HG03108 (cell line): ENCODE data around the gene CMBL.

ENCODE experiments used
- ATAC-seq: cut with Tn5 transposase; IDR thresholded peaks from one replicate; pipeline ENCODE4 v1.9.1; 2021; ENCODE audit warnings: moderate library complexity; ENCODE audit not compliant: unreplicated experiment

Gene CMBL

GRCh38 chr5:10333154-10334006 is 25.7 kb upstream of the CMBL start:
- ATAC-seq, result peak; percentile 55

DNA sequence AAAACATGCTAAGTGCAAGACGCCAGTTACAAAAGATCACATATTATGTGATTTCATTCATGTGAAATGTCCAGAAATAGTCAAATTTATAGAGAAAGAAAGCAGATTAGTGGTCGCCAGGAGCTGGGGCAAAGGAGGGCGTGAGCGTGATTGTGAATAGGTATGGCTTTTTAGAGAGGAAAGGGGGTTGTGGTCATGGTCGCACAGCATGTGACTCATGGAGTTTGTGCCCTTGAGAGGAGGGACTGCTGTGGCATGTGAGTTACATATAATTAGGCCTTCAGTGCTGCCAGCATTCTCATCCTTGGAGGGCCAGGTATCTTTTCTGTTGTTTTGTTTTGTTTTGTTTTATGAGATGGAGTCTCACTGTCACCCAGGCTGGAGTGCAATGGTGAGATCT is 24.6 kb upstream of the CMBL start:
- no peak for ATAC-seq

- ATAC-seq, result no peak
Observed at GRCh38 chr5:10331341-10331796, 23.7 kb upstream of the CMBL start.

DNA sequence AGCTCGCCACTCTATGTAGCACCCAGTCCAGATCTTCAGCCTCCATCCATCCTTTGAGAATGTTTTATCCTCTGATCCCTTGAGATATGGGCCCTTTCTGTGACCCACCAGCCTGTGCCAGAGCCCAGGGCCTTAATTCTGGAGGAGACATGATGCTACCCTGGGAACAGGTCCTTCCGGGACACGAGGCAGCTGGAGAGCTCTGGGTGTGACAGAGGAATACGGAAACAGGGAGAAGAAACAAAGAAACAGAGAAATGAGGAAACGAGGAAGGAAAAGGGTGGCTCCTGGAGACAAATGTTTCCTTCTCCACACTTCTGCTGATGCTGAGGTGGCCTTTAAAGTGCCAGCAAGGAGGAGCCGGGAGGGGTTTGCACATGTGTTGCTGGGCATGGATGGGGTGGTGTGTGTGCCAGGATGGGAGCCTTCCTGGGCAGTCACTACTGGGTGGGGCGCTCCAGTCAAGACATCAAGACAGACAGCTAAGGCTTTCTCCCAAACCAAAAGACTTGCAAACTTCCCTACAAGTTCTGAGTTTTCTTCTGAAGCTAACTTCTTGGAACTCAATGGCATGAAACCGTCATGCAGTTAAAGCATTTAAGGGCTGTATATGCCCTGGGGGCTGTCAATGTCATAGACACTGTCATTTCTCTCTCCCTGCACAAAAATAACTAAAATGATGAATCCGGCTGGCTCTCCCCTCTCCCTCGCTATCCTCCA is 23.0 kb upstream of the CMBL start:
- ATAC-seq, result no peak

- ATAC-seq, result no peak
Observed at GRCh38 chr5:10329820-10330481, 22.2 kb upstream of the CMBL start.

DNA sequence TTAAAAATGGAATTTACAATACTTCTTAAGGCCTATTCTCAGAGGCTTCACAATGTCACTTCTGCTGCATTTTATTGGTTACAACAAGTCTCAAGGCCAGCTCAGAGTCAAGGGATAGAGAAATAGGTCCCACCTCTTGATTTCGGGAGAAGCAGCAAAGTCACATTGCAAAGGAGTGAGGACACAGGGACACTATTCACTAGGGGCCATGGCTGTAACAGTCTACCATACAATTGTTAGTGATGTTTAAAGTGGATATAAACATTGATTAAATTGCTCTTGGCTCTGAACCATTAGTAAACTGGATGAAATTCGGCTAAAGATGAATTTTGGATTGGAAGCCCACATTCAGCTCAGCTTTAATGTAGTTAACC is 21.7 kb upstream of the CMBL start:
- ATAC-seq, result no peak

DNA sequence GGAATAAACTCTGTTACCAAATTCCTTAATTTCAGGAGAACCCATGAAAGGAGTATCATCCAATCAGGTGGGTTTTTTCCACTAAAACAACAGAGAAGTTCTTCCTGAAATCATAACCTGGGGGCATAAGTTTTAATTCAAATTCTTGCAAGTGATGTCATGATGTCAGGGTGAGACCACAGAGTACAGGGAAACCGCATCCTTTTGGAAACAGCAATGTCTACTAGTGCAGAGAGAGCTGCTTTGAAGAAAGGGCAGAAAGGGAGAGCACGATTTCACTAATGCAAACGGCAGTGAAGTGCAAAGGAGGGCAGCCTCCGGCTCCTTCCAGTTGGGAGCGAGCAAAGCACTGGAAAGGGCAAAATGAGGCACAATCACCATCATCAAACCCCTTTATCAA is 20.6 kb upstream of the CMBL start:
- ATAC-seq, result no peak

DNA sequence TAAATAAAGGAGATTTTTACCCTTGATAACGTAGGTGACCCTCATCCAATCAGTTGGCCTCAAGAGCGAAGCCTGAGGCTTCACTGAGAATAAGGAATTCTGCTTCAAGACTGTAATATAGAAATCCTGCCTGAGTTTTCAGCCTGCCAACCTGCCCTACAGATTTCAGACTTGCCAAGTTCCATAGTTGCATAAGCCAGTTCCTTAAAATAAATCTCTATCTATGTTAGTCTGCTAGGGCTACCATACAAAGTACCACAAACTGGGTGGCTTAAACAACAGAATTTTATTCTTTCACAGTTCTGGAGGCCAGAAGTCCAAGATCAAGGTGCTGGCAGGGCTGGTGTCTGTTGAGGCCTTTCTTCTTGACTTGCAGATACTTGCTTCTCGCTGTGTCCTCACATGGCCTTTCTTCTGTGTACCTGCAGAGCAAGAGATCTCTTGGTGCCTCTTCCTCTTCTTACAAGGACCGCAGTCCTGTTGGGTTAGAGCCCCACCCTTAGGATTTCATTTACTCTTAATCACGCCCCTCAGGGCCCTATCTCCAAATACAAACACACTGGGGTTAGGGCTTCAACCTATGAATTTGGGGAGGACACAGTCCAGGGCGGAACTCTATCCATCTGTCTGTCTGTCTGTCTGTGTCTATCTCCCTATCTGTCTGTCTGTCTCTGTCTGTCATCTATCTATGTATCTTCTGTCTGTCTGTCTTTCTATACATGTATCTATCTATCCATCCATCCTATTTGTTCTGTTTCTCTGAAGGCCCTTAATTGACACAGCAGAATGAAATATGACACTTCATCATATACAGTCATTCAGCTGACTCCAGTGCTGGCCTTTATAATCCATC is 17.0 kb upstream of the CMBL start:
- ATAC-seq, result no peak

GRCh38 chr5:10323588-10324488 is 16.1 kb upstream of the CMBL start:
- no peak for ATAC-seq

DNA sequence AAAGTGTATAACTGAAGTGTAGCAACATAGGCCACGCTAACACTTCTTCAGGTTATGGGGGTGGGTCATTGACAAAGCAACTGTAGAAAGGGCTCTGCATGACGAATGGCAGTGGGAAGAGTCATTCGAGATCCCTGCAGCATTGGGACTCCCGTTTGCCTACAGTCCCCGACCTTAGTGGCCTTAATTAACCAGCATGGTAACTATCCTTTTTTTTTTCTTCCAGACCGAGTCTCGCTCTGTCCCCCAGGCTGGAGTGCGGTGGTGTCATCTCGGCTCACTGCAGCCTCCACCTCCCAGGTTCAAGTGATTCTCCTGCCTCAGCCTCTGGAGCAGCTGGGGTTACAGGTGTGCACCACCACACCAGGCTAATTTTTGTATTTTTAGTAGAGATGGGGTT is 14.2 kb upstream of the CMBL start:
- no peak for ATAC-seq

GRCh38 chr5:10320793-10321192 is 13.1 kb upstream of the CMBL start:
- ATAC-seq, result no peak

- ATAC-seq, result no peak
Observed at GRCh38 chr5:10319202-10319851, 11.6 kb upstream of the CMBL start.

DNA sequence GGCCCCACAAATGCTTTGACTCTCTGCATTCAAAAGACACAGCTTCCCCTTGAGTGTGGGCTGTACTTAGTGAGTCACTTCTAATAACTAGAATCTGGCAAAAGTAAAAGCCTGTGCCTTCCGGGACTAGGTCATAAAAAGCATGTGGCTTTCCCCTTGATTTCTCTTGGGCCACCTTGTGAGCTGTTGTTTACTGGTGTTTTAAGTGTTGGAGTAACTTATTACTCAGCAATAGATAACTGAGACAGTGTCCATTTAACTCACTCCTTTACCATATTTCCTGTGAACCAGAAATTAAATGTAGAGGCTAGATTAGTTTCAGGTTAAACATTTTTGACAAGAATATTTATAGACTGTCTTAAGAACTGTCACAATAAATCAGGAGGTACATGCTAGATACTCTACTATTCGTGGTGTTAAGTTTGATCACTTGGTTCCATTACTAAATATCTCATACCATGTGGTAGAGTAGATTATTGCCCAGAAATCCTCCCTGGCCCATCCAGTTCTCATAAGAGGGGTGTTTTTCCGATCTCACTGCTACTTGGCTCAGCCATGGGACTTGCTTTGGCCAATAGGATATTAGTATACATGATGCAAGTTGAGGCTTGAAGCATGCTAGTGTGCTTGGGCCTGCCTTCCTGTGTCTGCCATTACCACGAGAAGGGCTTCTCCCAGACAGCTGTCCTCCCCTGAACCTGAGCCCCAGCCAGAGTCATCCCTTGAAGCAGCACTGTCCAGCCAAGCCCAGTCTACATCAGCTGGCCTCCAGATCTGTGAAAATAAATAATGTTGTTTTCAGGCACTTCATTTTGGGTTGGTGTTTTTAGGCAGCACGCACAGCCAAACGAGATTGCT is 10.4 kb upstream of the CMBL start:
- peak; percentile 78 for ATAC-seq

GRCh38 chr5:10315824-10316509 is 8.3 kb upstream of the CMBL start:
- no peak for ATAC-seq

DNA sequence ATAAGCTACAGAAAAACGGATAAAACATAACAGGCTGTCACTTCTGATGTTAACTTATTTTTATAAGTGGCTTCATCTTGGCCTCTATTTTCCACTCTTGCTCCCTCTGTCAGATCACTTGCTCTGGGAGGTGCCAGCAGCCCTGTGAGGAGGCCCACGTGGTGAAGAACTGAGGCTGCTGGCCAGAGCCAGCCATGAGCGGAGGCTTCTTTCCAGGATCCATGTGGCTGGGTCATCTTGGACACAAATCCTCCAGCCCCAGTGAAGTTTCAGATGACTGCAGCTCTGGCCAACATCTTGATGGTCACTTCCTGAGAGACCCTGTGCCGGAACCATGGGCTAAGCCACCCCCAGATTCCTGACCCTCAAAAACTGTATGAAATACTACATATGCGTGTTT is 7.5 kb upstream of the CMBL start:
- ATAC-seq, result no peak

- no peak for ATAC-seq
Observed at GRCh38 chr5:10311595-10312425, 4.1 kb upstream of the CMBL start.
